HCEC 1CT (cell line): ENCODE results near the gene ZBTB7B.
A peak's percentile ranks its signal among the peaks of the same experiment; 100 is the strongest.
"Not testable (repeated sequence)": the region's sequence is repeated elsewhere in the genome, so short reads cannot be mapped to it uniquely, and the experiment has no call there.

ENCODE experiments used
- DNase-seq: peaks from one replicate; pipeline ENCODE4 v3.0.0-alpha.2; 2017

The ZBTB7B gene

GRCh38 chr1:154969246-154969645 is 33.4 kb upstream of the ZBTB7B start:
- DNase-seq, result no peak

GRCh38 chr1:154969860-154970452 is 32.6 kb upstream of the ZBTB7B start:
- no peak for DNase-seq

GRCh38 chr1:154970631-154971340 is 31.8 kb upstream of the ZBTB7B start, which contains the start of gene SHC1:
TSS of gene SHC1 (minus strand) at chr1:154970747. CDS start at chr1:154970526, 221 bp downstream.
- DNase-seq, result peak; percentile 93

GRCh38 chr1:154971341-154971998 is 31.1 kb upstream of the ZBTB7B start:
- DNase-seq, result no peak

- no peak for DNase-seq
Measured at GRCh38 chr1:154972213-154972516, 30.4 kb upstream of the ZBTB7B start.

- DNase-seq, result peak; percentile 95
Measured at GRCh38 chr1:154972517-154973343, 29.9 kb upstream of the ZBTB7B start.

GRCh38 chr1:154973344-154974101 is 29.1 kb upstream of the ZBTB7B start:
- peak; percentile 96 for DNase-seq

GRCh38 chr1:154974102-154974807 is 28.3 kb upstream of the ZBTB7B start, which contains the start of gene CKS1B:
TSS of gene CKS1B (plus strand) at chr1:154974681. CDS start at chr1:154974746, 65 bp downstream.
- DNase-seq, result peak; percentile 100

- DNase-seq, result peak; percentile 93
Measured at GRCh38 chr1:154974808-154975408, 27.7 kb upstream of the ZBTB7B start.

- peak; percentile 44 for DNase-seq
Measured at GRCh38 chr1:154975409-154976059, 27.1 kb upstream of the ZBTB7B start.

GRCh38 chr1:154977762-154978161 is 24.8 kb upstream of the ZBTB7B start:
- DNase-seq, result not testable (repeated sequence)

GRCh38 chr1:154978360-154978759 is 24.2 kb upstream of the ZBTB7B start:
- no peak for DNase-seq

GRCh38 chr1:154982341-154982740 is 20.3 kb upstream of the ZBTB7B start:
- DNase-seq, result no peak

- peak; percentile 99 for DNase-seq
Measured at GRCh38 chr1:154982897-154983648, 19.5 kb upstream of the ZBTB7B start, which contains the start of gene FLAD1. TSS of gene FLAD1 (plus strand) at chr1:154983344. CDS start at chr1:154983695, 351 bp downstream.

- no peak for DNase-seq
Measured at GRCh38 chr1:154983776-154984466, 18.7 kb upstream of the ZBTB7B start.

- not testable (repeated sequence) for DNase-seq
Measured at GRCh38 chr1:154986736-154987135, 15.9 kb upstream of the ZBTB7B start.

- no peak for DNase-seq
Measured at GRCh38 chr1:154987326-154987725, 15.3 kb upstream of the ZBTB7B start.

GRCh38 chr1:154988058-154988954 is 14.3 kb upstream of the ZBTB7B start:
- DNase-seq, result no peak
